Omental fat pad (tissue), 4 donors: ENCODE results near the gene KRT84. TPM values are rescaled to one million over a fixed set of nuclear protein-coding genes. Genes with fewer than 3 reads are reported as not detected.

Experiments used
- ATAC-seq: fragments of 150-250 bp; one replicate; pipeline ENCODE4 v1.9.1; 2016; ENCODE audit warnings: mild to moderate bottlenecking, moderate library complexity; ENCODE audit not compliant: low FRiP score
- DNase-seq: peaks from one replicate; pipeline ENCODE4 v3.0.0-alpha.2; 2019; ENCODE audit warnings: low spot score
- CTCF ChIP-seq, 3 donors: fragments of 450-650 bp; IDR thresholded peaks; one replicate each; pipeline ENCODE4 v1.5.1; 2016 to 2017; ENCODE audit warnings: antibody characterized with exemption in 3 of 3, mild to moderate bottlenecking in 3 of 3, moderate library complexity in 2 of 3
- total RNA-seq, 4 donors: library from RNA; depleted of rRNA; stranded (reverse); fragments of >200 nt; gene quantifications; one replicate each; pipeline ENCODE4 v1.1.0, GENCODE V29; 2016

The KRT84 gene
- total RNA-seq, 4 donors from 2014 or later = not detected

GRCh38 chr12:52407918-52408317 is 22.5 kb upstream of the KRT84 start:
- TF ChIP-seq CTCF (IDR thresholded peaks at IDR 0.05) = no peak
- no peak for ATAC-seq
- no peak for DNase-seq

DNA sequence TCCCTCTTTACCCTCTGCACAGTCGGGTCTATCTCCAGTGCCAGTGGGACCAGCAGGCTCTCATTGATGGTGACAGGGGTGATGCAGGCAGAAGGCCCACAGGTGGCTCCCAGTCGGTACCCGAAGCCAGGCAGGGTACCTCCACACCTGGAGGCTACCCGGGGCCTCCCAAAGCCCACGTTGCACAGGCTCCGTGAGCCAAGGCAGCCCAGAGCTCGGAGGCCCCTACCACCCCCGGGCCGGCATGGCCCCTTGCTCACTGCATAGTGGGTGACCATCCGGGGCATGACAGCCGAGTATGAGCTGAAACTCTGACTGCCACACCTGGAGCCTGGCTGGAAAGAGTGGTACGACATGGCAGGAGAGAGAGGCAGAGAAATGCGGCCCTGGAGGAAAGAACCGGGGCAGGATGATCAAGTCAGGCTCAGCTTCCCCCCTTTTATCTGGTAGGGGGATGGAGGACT is 20.5 kb upstream of the KRT84 start, which contains the start of gene KRT82:
Gene KRT82, minus strand, starts transcription at position 414 of the 464 bp plus-strand sequence. Its CDS starts 58 bp downstream, at position 356.
- no peak for DNase-seq
- no peak for TF ChIP-seq CTCF (IDR thresholded peaks at IDR 0.05)
- no peak for ATAC-seq

DNA sequence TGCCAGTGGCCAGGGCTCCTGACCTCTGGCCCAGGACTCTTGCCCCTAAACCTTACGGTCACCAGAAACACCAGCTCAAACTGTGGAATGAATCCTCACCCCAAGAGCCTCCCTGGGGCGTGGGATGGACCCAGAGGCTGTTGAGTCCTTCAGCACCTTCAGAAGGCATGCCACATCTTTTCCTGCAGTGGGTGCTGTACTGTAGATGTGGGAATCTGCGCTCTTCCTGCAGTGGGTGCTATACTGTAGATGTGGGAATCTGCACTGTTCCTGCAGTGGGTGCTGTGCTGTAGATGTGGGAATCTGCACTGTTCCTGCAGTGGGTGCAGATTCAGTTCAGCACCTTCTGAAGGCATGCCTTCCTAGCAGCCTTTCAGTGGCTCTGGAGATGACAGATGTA is 19.5 kb upstream of the KRT84 start:
- ATAC-seq (no peak), DNase-seq (no peak)
- no peak for TF ChIP-seq CTCF (IDR thresholded peaks at IDR 0.05)

DNA sequence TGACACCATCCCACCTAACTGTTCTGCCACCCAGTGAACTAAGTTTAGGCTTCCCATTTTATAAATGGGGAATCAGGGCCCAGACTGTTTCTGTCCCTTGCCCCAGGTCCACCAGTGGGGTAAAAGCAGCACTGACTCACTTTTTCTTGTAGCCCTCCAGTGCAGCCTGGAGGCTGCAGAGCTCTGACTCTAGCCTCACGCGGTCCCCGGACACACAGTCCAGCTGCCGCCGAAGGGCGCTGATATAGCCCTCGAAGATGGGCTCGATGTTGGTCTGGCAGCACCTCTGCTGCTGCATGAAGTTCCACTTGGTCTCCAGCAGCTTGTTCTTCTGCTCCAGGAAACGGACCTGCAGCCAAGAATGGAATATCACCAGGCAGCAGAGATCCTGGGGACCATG is 18.1 kb upstream of the KRT84 start:
- DNase-seq (no peak), ATAC-seq (no peak)
- no peak for TF ChIP-seq CTCF (IDR thresholded peaks at IDR 0.05)

DNA sequence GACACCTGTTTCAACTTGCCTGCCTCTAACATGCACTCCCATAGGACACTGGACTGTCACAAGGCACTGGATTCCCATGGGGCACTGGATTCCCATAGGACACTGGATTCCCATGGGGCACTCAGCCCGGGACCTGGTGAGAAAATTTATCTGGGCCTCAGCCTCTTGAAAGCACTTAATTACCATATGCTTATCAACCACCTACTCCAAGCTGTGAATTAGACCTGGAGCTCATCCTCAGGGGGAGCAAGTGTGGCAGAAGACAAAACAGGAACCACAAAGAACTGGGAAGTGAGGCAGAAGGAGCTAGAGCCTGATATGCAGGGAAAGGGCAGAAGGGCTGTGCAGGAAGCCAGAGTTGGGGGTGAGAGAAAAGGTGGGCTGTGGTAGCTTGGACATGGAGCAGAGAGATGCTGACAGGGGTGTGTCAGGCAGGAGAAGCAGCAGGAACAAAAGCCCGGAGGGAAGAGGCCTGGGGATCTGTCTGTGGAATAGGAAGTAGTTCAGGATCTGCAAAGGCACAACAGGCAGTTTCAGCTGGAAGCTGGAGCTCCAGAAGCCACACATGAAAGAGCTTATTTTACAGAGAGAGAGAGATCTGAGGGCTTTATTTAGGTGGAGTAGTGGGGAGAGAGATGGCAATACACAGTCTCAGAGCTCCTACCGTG is 17.6 kb upstream of the KRT84 start:
- DNase-seq = no peak
- no peak for ATAC-seq
- no peak for TF ChIP-seq CTCF (IDR thresholded peaks at IDR 0.05)

DNA sequence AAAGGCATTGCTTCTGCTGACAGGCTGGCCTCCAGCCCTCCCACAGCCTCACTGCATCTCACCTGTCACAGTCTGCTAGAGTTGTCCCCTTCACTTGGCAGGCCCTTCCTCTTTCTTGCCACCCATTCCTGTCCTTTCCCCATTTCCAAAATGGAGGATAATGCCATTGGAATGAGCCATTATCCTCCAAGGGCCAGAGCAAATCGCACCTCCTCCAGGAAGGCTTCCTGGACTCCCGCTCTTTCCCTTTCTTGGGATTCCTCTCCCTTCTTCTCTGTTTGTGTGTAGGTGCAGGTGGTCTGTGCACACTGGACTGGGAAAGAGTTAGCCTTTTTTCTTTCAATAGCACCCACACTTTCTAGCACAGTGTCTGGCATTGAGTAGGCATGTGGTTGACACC is 16.9 kb upstream of the KRT84 start:
- TF ChIP-seq CTCF (IDR thresholded peaks at IDR 0.05) = no peak
- ATAC-seq = no peak
- no peak for DNase-seq

GRCh38 chr12:52401926-52402325 is 16.5 kb upstream of the KRT84 start:
- DNase-seq (no peak), ATAC-seq (no peak)
- no peak for TF ChIP-seq CTCF (IDR thresholded peaks at IDR 0.05)
